ENCODE measurements around the gene EMID1.
A peak's percentile ranks its signal among the peaks of the same experiment; 100 is the strongest.

EMID1 gene

GRCh38 chr22:29292379-29292778 is 86.7 kb downstream of the EMID1 start:
- no peak for TF ChIP-seq FOXP2 (optimal IDR thresholded peaks at IDR 0.05; ENCODE audit: borderline replicate concordance, extremely low read depth, extremely low read length, insufficient read depth)
- TF ChIP-seq POLR2AphosphoS5 (IDR thresholded peaks at IDR 0.05; ENCODE audit: low read depth, low read length): no peak
- no peak for TF ChIP-seq REST (IDR thresholded peaks at IDR 0.05; ENCODE audit: insufficient read depth in 1 of 2, low read depth in 2 of 2, low read length in 2 of 2)
- no peak for TF ChIP-seq SIN3A (IDR thresholded peaks at IDR 0.05; ENCODE audit: borderline replicate concordance, insufficient read depth, low read length)
- TF ChIP-seq TAF1 (IDR thresholded peaks at IDR 0.05; ENCODE audit: borderline replicate concordance, insufficient read depth, low read length): no peak

- no peak for TF ChIP-seq REST (IDR thresholded peaks at IDR 0.05; ENCODE audit: insufficient read depth in 1 of 2, low read depth in 2 of 2, low read length in 2 of 2)
- no peak for TF ChIP-seq SIN3A (IDR thresholded peaks at IDR 0.05; ENCODE audit: borderline replicate concordance, insufficient read depth, low read length)
- no peak for TF ChIP-seq TAF1 (IDR thresholded peaks at IDR 0.05; ENCODE audit: borderline replicate concordance, insufficient read depth, low read length)
- no peak for TF ChIP-seq FOXP2 (optimal IDR thresholded peaks at IDR 0.05; ENCODE audit: borderline replicate concordance, extremely low read depth, extremely low read length, insufficient read depth)
- TF ChIP-seq POLR2AphosphoS5 (IDR thresholded peaks at IDR 0.05; ENCODE audit: low read depth, low read length): no peak
These were observed 92.9 kb downstream of the EMID1 start for GRCh38 chr22:29298641-29299040.

GRCh38 chr22:29299136-29299900 is 93.6 kb downstream of the EMID1 start:
- TF ChIP-seq POLR2AphosphoS5 (IDR thresholded peaks at IDR 0.05; ENCODE audit: low read depth, low read length) (no peak), REST (IDR thresholded peaks at IDR 0.05; ENCODE audit: insufficient read depth in 1 of 2, low read depth in 2 of 2, low read length in 2 of 2) (no peak), FOXP2 (optimal IDR thresholded peaks at IDR 0.05; ENCODE audit: borderline replicate concordance, extremely low read depth, extremely low read length, insufficient read depth) (no peak), SIN3A (IDR thresholded peaks at IDR 0.05; ENCODE audit: borderline replicate concordance, insufficient read depth, low read length) (no peak), TAF1 (IDR thresholded peaks at IDR 0.05; ENCODE audit: borderline replicate concordance, insufficient read depth, low read length) (no peak)

- peak; percentile 72; the same call in 1 of the 2 replicates for TF ChIP-seq POLR2AphosphoS5 (IDR thresholded peaks at IDR 0.05; ENCODE audit: low read depth, low read length)
- no peak for TF ChIP-seq REST (IDR thresholded peaks at IDR 0.05; ENCODE audit: insufficient read depth in 1 of 2, low read depth in 2 of 2, low read length in 2 of 2)
These were observed 94.7 kb downstream of the EMID1 start for GRCh38 chr22:29300467-29300806.
